ENCODE data around the gene EPN2. TPM values are rescaled to one million over a fixed set of nuclear protein-coding genes. Genes with fewer than 3 reads are reported as not detected.

The EPN2 gene
- total RNA-seq, 1 experiment from 2014 or later = 57.8 TPM

- Mint-ChIP-seq H3K9me3 (no peaks in the 10 kb centered on the region; a peak in 2 of 5 replicates), H3K27me3 (ENCODE audit: low read depth) (no peaks in the 10 kb centered on the region), H3K4me3 (no peak overlapping the region), H3K4me1 (peaks cover 14 to 27% of the 10 kb centered on the region in 2 experiments), H3K27ac (peak overlapping the region in 2 of 3 experiments; percentile 2 to 3; a peak in 3 of 7 replicates), H3K36me3 (ENCODE audit: insufficient read depth in 1 of 3, low read depth in 3 of 3) (peaks cover 0 to 4% (median 3%) of the 10 kb centered on the region in 3 experiments; a peak in 3 of 7 replicates)
- Histone ChIP-seq H3K79me1 (ENCODE audit: insufficient read depth, low read depth, low read length, poor library complexity, severe bottlenecking) (peaks cover 14% of the 10 kb centered on the region), H4K8ac (replicated peaks; ENCODE audit: insufficient read length, low read depth, low read length) (no peak overlapping the region), H2BK15ac (ENCODE audit: low read depth, low read length) (no peak overlapping the region; the same call in 1 of the 2 replicates), H2AFZ (ENCODE audit: low read length) (no peak overlapping the region), H2BK5ac (ENCODE audit: insufficient read length, low read length) (no peak overlapping the region), H3K27ac (ENCODE audit: insufficient read length, low read depth, low read length) (no peak overlapping the region), H3K56ac (ENCODE audit: insufficient read length, low read depth, low read length) (no peak overlapping the region), H3K23ac (ENCODE audit: insufficient read length, low read depth, low read length) (no peak overlapping the region), H2BK120ac (ENCODE audit: low read depth, low read length, poor library complexity, severe bottlenecking) (peak overlapping the region; percentile 40), H3K18ac (ENCODE audit: insufficient read length, low read depth, low read length) (no peak overlapping the region), H3K23me2 (ENCODE audit: insufficient read length, low read depth, low read length, poor library complexity, severe bottlenecking) (no peaks in the 10 kb centered on the region), H2BK20ac (ENCODE audit: low read depth, low read length, poor library complexity, severe bottlenecking) (no peak overlapping the region), H3K9me3 (ENCODE audit: control insufficient read depth, low read depth, low read length) (no peaks in the 10 kb centered on the region), H3K4me2 (ENCODE audit: insufficient read depth, insufficient read length, low read length) (no peak overlapping the region), H3K4ac (ENCODE audit: low read depth, low read length) (no peak overlapping the region), H2BK12ac (ENCODE audit: insufficient read length, low read depth, low read length) (no peak overlapping the region), H3K14ac (ENCODE audit: insufficient read depth, low read length) (no peak overlapping the region), H3K79me2 (ENCODE audit: insufficient read depth, low read length) (peaks cover 8% of the 10 kb centered on the region; the same call in 1 of the 2 replicates), H3K4me1 (ENCODE audit: insufficient read depth, low read length) (peaks cover under 1% of the 10 kb centered on the region; the same call in 1 of the 2 replicates), H4K5ac (ENCODE audit: insufficient read length, low read depth, low read length) (no peak overlapping the region), H4K91ac (ENCODE audit: insufficient read length, low read depth, low read length) (no peak overlapping the region), H4K20me1 (ENCODE audit: control insufficient read depth, insufficient read depth, insufficient read length) (peaks cover 2% of the 10 kb centered on the region), H3K9ac (ENCODE audit: extremely low read depth, insufficient read length, low read length) (no peak overlapping the region), H3K27me3 (ENCODE audit: insufficient read depth, low read length) (no peaks in the 10 kb centered on the region), H2AK5ac (ENCODE audit: insufficient read length, low read length) (no peak overlapping the region), H3T11ph (ENCODE audit: low read length) (no peak overlapping the region)
- no CpG with 5 or more reads among the region's 9 CpGs for WGBS (ENCODE audit: extremely low coverage, insufficient read length, low lambda C conversion rate)
- DNase-seq = no peak
- TF ChIP-seq CTCF (conservative IDR thresholded peaks at IDR 0.05) = no peak
These were observed 21.2 kb downstream of the EPN2 start for GRCh38 chr17:19258371-19258770.

Measured in H9 (cell line).